Lower leg skin (tissue), 4 donors: Measurements from ENCODE around the gene SLC6A12. TPM values are rescaled to one million over a fixed set of nuclear protein-coding genes. Genes with fewer than 3 reads are reported as not detected.

Source experiments
- DNase-seq, 2 donors: peaks; one replicate each; pipeline ENCODE4 v3.0.0-alpha.2; 2019; ENCODE audit warnings: low spot score in 2 of 2
- H3K4me3 ChIP-seq: fragments of 200-600 bp; sonication (generic); 2 replicates; pipeline ENCODE4 v1.5.1; 2017; ENCODE audit warnings: mild to moderate bottlenecking, low read depth; ENCODE audit not compliant: poor library complexity, severe bottlenecking
- CTCF ChIP-seq, 3 donors: fragments of 450-650 bp; IDR thresholded peaks; one replicate each; pipeline ENCODE4 v1.5.1; 2016; ENCODE audit warnings: antibody characterized with exemption in 3 of 3, mild to moderate bottlenecking in 3 of 3, moderate library complexity in 2 of 3
- POLR2A ChIP-seq, 2 donors: fragments of 450-650 bp; IDR thresholded peaks; one replicate each; pipeline ENCODE4 v1.6.1; 2016 to 2017; ENCODE audit warnings: antibody characterized with exemption in 2 of 2, mild to moderate bottlenecking in 1 of 2, moderate library complexity in 1 of 2
- WGBS, 2 donors: methylation state at CpG; one replicate each; pipeline ENCODE4 v1.1.5; 2018; 5-methylcytosine and 5-hydroxymethylcytosine counted together
- intact Hi-C: fragments of 100-400 bp; cut with DNase I; formaldehyde crosslinking; loops from one replicate; pipeline ENCODE4 v1.15.0; 2023; ENCODE audit warnings: low total_unique reads
- total RNA-seq, 4 donors: library from RNA; depleted of rRNA; stranded (reverse); fragments of >200 nt; gene quantifications; one replicate each; pipeline ENCODE4 v1.1.0, GENCODE V29; 2016

Gene SLC6A12
- total RNA-seq, 4 donors from 2014 or later = 0.30 to 0.74 (median 0.71) TPM; not detected in 1

GRCh38 chr12:247271-247670 lies 33.3 kb upstream of the SLC6A12 start:
- intact Hi-C loops = no loop called here
- WGBS, 2 donors = 85 to 89% methylated on average over 3 of the region's 3 CpGs
- H3K4me3 ChIP-seq = no peak overlapping the region
- no peak for TF ChIP-seq POLR2A (IDR thresholded peaks at IDR 0.05)
- TF ChIP-seq CTCF (IDR thresholded peaks at IDR 0.05) = no peak
- no peak for DNase-seq

- no peak for TF ChIP-seq POLR2A (IDR thresholded peaks at IDR 0.05)
- TF ChIP-seq CTCF (IDR thresholded peaks at IDR 0.05) = no peak
- H3K4me3 ChIP-seq = no peak overlapping the region
- 61 to 65% methylated on average over 4 of the region's 4 CpGs for WGBS, 2 donors
- DNase-seq = no peak
- intact Hi-C loops = no loop called here
These were observed 29.4 kb upstream of the SLC6A12 start for GRCh38 chr12:243381-243780.

GRCh38 chr12:242496-242895 lies 28.5 kb upstream of the SLC6A12 start:
- DNase-seq = peak in 1 of 2 donors; percentile 81
- intact Hi-C loops = no loop called here
- TF ChIP-seq CTCF (IDR thresholded peaks at IDR 0.05) (no peak), POLR2A (IDR thresholded peaks at IDR 0.05) (no peak)
- WGBS, 2 donors = 89 to 91% methylated on average over 15 of the region's 15 CpGs
- no peak overlapping the region for H3K4me3 ChIP-seq

GRCh38 chr12:241266-241665 lies 27.3 kb upstream of the SLC6A12 start:
- no peak overlapping the region for H3K4me3 ChIP-seq
- 93% methylated on average over 9 of the region's 9 CpGs for WGBS, 2 donors
- TF ChIP-seq POLR2A (IDR thresholded peaks at IDR 0.05) (no peak), CTCF (IDR thresholded peaks at IDR 0.05) (no peak)
- peak in 1 of 2 donors; percentile 18 for DNase-seq
- intact Hi-C loops = no loop called here

GRCh38 chr12:240566-240965 lies 26.6 kb upstream of the SLC6A12 start:
- DNase-seq = peak in 1 of 2 donors; percentile 71
- 84 to 91% methylated on average over 9 of the region's 9 CpGs for WGBS, 2 donors
- no peak for TF ChIP-seq CTCF (IDR thresholded peaks at IDR 0.05)
- no peak for TF ChIP-seq POLR2A (IDR thresholded peaks at IDR 0.05)
- no peak overlapping the region for H3K4me3 ChIP-seq
- intact Hi-C loops = no loop called here

GRCh38 chr12:238736-239398 lies 24.9 kb upstream of the SLC6A12 start:
- no peak for TF ChIP-seq POLR2A (IDR thresholded peaks at IDR 0.05)
- no peak for TF ChIP-seq CTCF (IDR thresholded peaks at IDR 0.05)
- DNase-seq = peak in 1 of 2 donors; percentile 31
- WGBS, 2 donors = 73 to 80% methylated on average over 19 of the region's 19 CpGs
- intact Hi-C loops = no loop called here
- no peak overlapping the region for H3K4me3 ChIP-seq
